A549 (cell line): Measurements from ENCODE around the gene ARHGDIA. TPM values are rescaled to one million over a fixed set of nuclear protein-coding genes. Genes with fewer than 3 reads are reported as not detected.

Source experiments
- ATAC-seq, 2 experiments: fragments of 200-7000 bp in 1 of 2; fragments of >200 bp in 1 of 2; cut with Nextera tagmentation in 1 of 2; cut with Tn5 transposase in 1 of 2; 3 replicates each; pipeline versions ENCODE4 v1.8.0 to v1.9.1; 2018 to 2020; ENCODE audit warnings: mild to moderate bottlenecking in 1 of 2, moderate library complexity in 1 of 2
- CTCF ChIA-PET: fragments of 300-600 bp; sonication (Branson Sonifier 250); formaldehyde crosslinking; extraction: SDS; loops from one replicate; lab custom pipeline; 2021; ENCODE audit warnings: antibody characterized with exemption, inconsistent platforms; lab: Yijun Ruan, JAX
- POLR2A ChIA-PET: fragments of 350-600 bp; formaldehyde crosslinking; extraction: SDS; loops from one replicate; lab custom pipeline; 2021; ENCODE audit warnings: antibody characterized with exemption, inconsistent platforms; lab: Yijun Ruan, JAX
- DNase-seq, 2 experiments: peaks; one replicate each; pipeline versions ENCODE4 v3.0.0 to v3.0.0-alpha.2; 2011 to 2016; ENCODE audit warnings: low read depth in 1 of 2, low spot score in 1 of 2
- FAIRE-seq: peaks from 2 replicates; lab custom pipeline; 2011; peaks lifted over from hg19 to GRCh38; lab: Jason Lieb, UNC
- H3K27ac ChIP-seq, 2 experiments: fragments of >200 bp; sonication (Bioruptor Twin); formaldehyde crosslinking; 3 replicates each; pipeline ENCODE4 v1.5.1; 2016 to 2017
- H3K4me1 ChIP-seq: fragments of >200 bp; sonication (Bioruptor Twin); formaldehyde crosslinking; 3 replicates; pipeline ENCODE4 v1.6.1; 2016
- H3K4me2 ChIP-seq: fragments of >200 bp; sonication (Bioruptor Twin); formaldehyde crosslinking; 3 replicates; pipeline ENCODE4 v1.6.1; 2016
- H3K4me3 ChIP-seq: fragments of >200 bp; sonication (Bioruptor Twin); formaldehyde crosslinking; 3 replicates; pipeline ENCODE4 v1.5.1; 2016
- H3K9me3 ChIP-seq: fragments of >200 bp; sonication (Bioruptor Twin); formaldehyde crosslinking; 3 replicates; pipeline ENCODE4 v1.6.1; 2016
- CHD2 ChIP-seq: fragments of 150-350 bp; IDR thresholded peaks from 2 replicates; pipeline ENCODE4 v1.6.1; 2014; ENCODE audit warnings: low read length; ENCODE audit not compliant: partially characterized antibody
- CTCF ChIP-seq: fragments of >200 bp; sonication (Bioruptor Twin); formaldehyde crosslinking; IDR thresholded peaks from 3 replicates; pipeline ENCODE4 v1.5.1; 2016
- EHF ChIP-seq: fragments of 250-450 bp; sonication (Bioruptor Pico); IDR thresholded peaks from 2 replicates; pipeline ENCODE4 v1.5.0; 2020; ENCODE audit warnings: mild to moderate bottlenecking
- EHMT2 ChIP-seq: fragments of 200-600 bp; sonication (generic); IDR thresholded peaks from 2 replicates; pipeline ENCODE4 v1.6.1; 2016; ENCODE audit warnings: antibody characterized with exemption, low read depth, mild to moderate bottlenecking, moderate library complexity
- EP300 ChIP-seq, 2 experiments: fragments of >200 bp; sonication (Bioruptor Twin); formaldehyde crosslinking; IDR thresholded peaks; 2 replicates in 1 of 2; 3 replicates in 1 of 2; pipeline ENCODE4 v1.6.1; 2016 to 2017
- ESRRA ChIP-seq: fragments of 150-350 bp; IDR thresholded peaks from 2 replicates; pipeline ENCODE4 v1.6.1; 2014; ENCODE audit warnings: mild to moderate bottlenecking, low read length, borderline replicate concordance
- FOXS1 ChIP-seq: fragments of 250-450 bp; sonication (Bioruptor Pico); IDR thresholded peaks from 2 replicates; pipeline ENCODE4 v1.5.0; 2020; ENCODE audit warnings: mild to moderate bottlenecking, moderate library complexity
- GATA3 ChIP-seq: IDR thresholded peaks from 2 replicates; pipeline ENCODE4 v1.6.1; 2012; ENCODE audit warnings: borderline replicate concordance
- HEYL ChIP-seq: fragments of 250-450 bp; sonication (Bioruptor Pico); IDR thresholded peaks from 2 replicates; pipeline ENCODE4 v1.8.0; 2021; ENCODE audit warnings: mild to moderate bottlenecking, moderate library complexity
- HOXA7 ChIP-seq: fragments of 250-450 bp; sonication (Bioruptor Pico); IDR thresholded peaks from 2 replicates; pipeline ENCODE4 v1.5.0; 2020; ENCODE audit warnings: mild to moderate bottlenecking, moderate library complexity
- HOXB13 ChIP-seq: fragments of 250-450 bp; sonication (Bioruptor Pico); IDR thresholded peaks from 2 replicates; pipeline ENCODE4 v1.5.0; 2020; ENCODE audit warnings: low read depth, mild to moderate bottlenecking, moderate library complexity
- HOXB5 ChIP-seq: fragments of 250-450 bp; sonication (Bioruptor Pico); IDR thresholded peaks from 2 replicates; pipeline ENCODE4 v1.5.0; 2020; ENCODE audit warnings: mild to moderate bottlenecking, moderate library complexity
- JUN ChIP-seq, 2 experiments: fragments of >200 bp; sonication (Bioruptor Twin); formaldehyde crosslinking; IDR thresholded peaks; 2 replicates in 1 of 2; 3 replicates in 1 of 2; pipeline ENCODE4 v1.6.1; 2016 to 2017
- JUNB ChIP-seq: fragments of >200 bp; sonication (Bioruptor Twin); formaldehyde crosslinking; IDR thresholded peaks from 2 replicates; pipeline ENCODE4 v1.6.1; 2016
- KDM5A ChIP-seq: fragments of 200-600 bp; sonication (generic); IDR thresholded peaks from 2 replicates; pipeline ENCODE4 v1.6.1; 2016; ENCODE audit warnings: antibody characterized with exemption, mild to moderate bottlenecking
- MAFK ChIP-seq: fragments of 450-650 bp; IDR thresholded peaks from 2 replicates; pipeline ENCODE4 v1.6.1; 2014; ENCODE audit not compliant: partially characterized antibody
- MAX ChIP-seq: IDR thresholded peaks from 2 replicates; pipeline ENCODE4 v1.6.1; 2012
- NR3C1 ChIP-seq: fragments of >200 bp; sonication (Bioruptor Twin); formaldehyde crosslinking; IDR thresholded peaks from 3 replicates; pipeline ENCODE4 v1.6.1; 2017
- PHF8 ChIP-seq: fragments of 200-600 bp; sonication (generic); IDR thresholded peaks from 2 replicates; pipeline ENCODE4 v1.6.1; 2016; ENCODE audit warnings: low read depth, mild to moderate bottlenecking, antibody characterized with exemption, moderate library complexity, borderline replicate concordance
- POLR2AphosphoS2 ChIP-seq: conservative IDR thresholded peaks from 2 replicates; pipeline ENCODE4 v1.6.1; 2012; ENCODE audit warnings: low read length, improper control_type of control experiment, inconsistent platforms
- RAD21 ChIP-seq, 2 experiments: fragments of >200 bp in 1 of 2; sonication (Bioruptor Twin) in 1 of 2; formaldehyde crosslinking in 1 of 2; IDR thresholded peaks in 1 of 2; conservative IDR thresholded peaks in 1 of 2; 2 replicates in 1 of 2; 3 replicates in 1 of 2; pipeline ENCODE4 v1.6.1; 2012 to 2018; ENCODE audit warnings: inconsistent platforms in 1 of 2
- RCOR1 ChIP-seq: fragments of 150-350 bp; IDR thresholded peaks from 2 replicates; pipeline ENCODE4 v1.6.1; 2014; ENCODE audit warnings: antibody characterized with exemption, low read length, low read depth
- REST ChIP-seq: fragments of 200-600 bp; sonication (generic); IDR thresholded peaks from 2 replicates; pipeline ENCODE4 v1.6.1; 2016; ENCODE audit warnings: antibody characterized with exemption, mild to moderate bottlenecking, moderate library complexity
- RFX5 ChIP-seq: fragments of 450-650 bp; IDR thresholded peaks from 2 replicates; pipeline ENCODE4 v1.7.1; 2014; ENCODE audit warnings: antibody characterized with exemption, mild to moderate bottlenecking, moderate library complexity
- RNF2 ChIP-seq: fragments of 200-600 bp; sonication (generic); IDR thresholded peaks from 2 replicates; pipeline ENCODE4 v1.6.1; 2016; ENCODE audit warnings: low read depth, mild to moderate bottlenecking, antibody characterized with exemption, moderate library complexity, borderline replicate concordance
- SREBF2 ChIP-seq: fragments of 450-650 bp; IDR thresholded peaks from 2 replicates; pipeline ENCODE4 v1.6.1; 2014; ENCODE audit warnings: mild to moderate bottlenecking, moderate library complexity
- ZFP36 ChIP-seq: fragments of 450-650 bp; IDR thresholded peaks from 2 replicates; pipeline ENCODE4 v1.6.1; 2014; ENCODE audit warnings: borderline replicate concordance; ENCODE audit not compliant: partially characterized antibody
- ZNF302 ChIP-seq: fragments of 250-450 bp; sonication (Bioruptor Pico); IDR thresholded peaks from 2 replicates; pipeline ENCODE4 v1.9.0; 2021; ENCODE audit warnings: inconsistent platforms, mild to moderate bottlenecking, moderate library complexity
- WGBS: methylation state at CpG from one replicate; pipeline ENCODE4 v1.1.6; 2017; ENCODE audit errors: missing lambda C conversion rate; 5-methylcytosine and 5-hydroxymethylcytosine counted together
- polyA plus RNA-seq, 4 experiments: library from polyadenylated mRNA; depleted of rRNA in 3 of 4; stranded (reverse); fragments of >200 nt; fragmentation: RNase III in 1 of 4; extraction: RNeasy Plus Mini Kit Qiagen cat#74134 plus additional on column Dnase treatment in 1 of 4; gene quantifications; 2 replicates in 3 of 4; 3 replicates in 1 of 4; pipeline ENCODE4 v1.2.3, GENCODE V29; 2011 to 2017
- TF ChIP-seq, protein P1 (sequence below): fragments of 250-450 bp; sonication (Bioruptor Pico); IDR thresholded peaks from 2 replicates; pipeline ENCODE4 v1.5.0; 2021; ENCODE audit warnings: mild to moderate bottlenecking, moderate library complexity, borderline replicate concordance
- TF ChIP-seq, protein P2 (sequence below): IDR thresholded peaks from 2 replicates; pipeline ENCODE4 v1.6.1; 2012
- TF ChIP-seq, protein P3 (sequence below): IDR thresholded peaks from 2 replicates; pipeline ENCODE4 v1.6.1; 2012; ENCODE audit warnings: low read depth, borderline replicate concordance

Gene ARHGDIA
- polyA plus RNA-seq, 2 of the 4 experiments (the other 2 are of a cell fraction): 64.0 to 503 TPM

GRCh38 chr17:81895400-81895799 lies 24.3 kb upstream of the ARHGDIA start:
- TF ChIP-seq FOXS1 (CRISPR knock-in tag) (no peak), HOXA7 (CRISPR knock-in tag) (no peak), NR3C1 (no peak), HOXB13 (CRISPR knock-in tag) (no peak), JUNB (no peak), CTCF (no peak), CHD2 (no peak), KDM5A (no peak), JUN (IDR thresholded peaks at IDR 0.05) (no peak), EHF (CRISPR knock-in tag) (no peak), REST (no peak), GATA3 (no peak), HEYL (CRISPR knock-in tag) (no peak), EHMT2 (no peak), SREBF2 (no peak), PHF8 (no peak), HOXB5 (CRISPR knock-in tag) (no peak)
- TF ChIP-seq, protein P1, sequence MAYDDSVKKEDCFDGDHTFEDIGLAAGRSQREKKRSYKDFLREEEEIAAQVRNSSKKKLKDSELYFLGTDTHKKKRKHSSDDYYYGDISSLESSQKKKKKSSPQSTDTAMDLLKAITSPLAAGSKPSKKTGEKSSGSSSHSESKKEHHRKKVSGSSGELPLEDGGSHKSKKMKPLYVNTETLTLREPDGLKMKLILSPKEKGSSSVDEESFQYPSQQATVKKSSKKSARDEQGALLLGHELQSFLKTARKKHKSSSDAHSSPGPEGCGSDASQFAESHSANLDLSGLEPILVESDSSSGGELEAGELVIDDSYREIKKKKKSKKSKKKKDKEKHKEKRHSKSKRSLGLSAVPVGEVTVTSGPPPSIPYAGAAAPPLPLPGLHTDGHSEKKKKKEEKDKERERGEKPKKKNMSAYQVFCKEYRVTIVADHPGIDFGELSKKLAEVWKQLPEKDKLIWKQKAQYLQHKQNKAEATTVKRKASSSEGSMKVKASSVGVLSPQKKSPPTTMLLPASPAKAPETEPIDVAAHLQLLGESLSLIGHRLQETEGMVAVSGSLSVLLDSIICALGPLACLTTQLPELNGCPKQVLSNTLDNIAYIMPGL (CRISPR knock-in tag): no peak
- TF ChIP-seq, protein P2, sequence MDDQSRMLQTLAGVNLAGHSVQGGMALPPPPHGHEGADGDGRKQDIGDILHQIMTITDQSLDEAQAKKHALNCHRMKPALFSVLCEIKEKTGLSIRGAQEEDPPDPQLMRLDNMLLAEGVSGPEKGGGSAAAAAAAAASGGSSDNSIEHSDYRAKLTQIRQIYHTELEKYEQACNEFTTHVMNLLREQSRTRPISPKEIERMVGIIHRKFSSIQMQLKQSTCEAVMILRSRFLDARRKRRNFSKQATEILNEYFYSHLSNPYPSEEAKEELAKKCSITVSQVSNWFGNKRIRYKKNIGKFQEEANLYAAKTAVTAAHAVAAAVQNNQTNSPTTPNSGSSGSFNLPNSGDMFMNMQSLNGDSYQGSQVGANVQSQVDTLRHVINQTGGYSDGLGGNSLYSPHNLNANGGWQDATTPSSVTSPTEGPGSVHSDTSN: no peak
- TF ChIP-seq, all 56 proteins: peak for 0
- POLR2A ChIA-PET: no interaction called here
- ATAC-seq (no peak), FAIRE-seq (no peak), DNase-seq (no peak)
- Histone ChIP-seq H3K4me2 (no peak overlapping the region), H3K4me3 (no peak overlapping the region), H3K9me3 (no peaks in the 10 kb centered on the region), H3K4me1 (peaks cover 42% of the 10 kb centered on the region), H3K27ac (no peak overlapping the region)
- WGBS: 91% methylated on average over 11 of the region's 11 CpGs
- CTCF ChIA-PET: no interaction called here

DNA sequence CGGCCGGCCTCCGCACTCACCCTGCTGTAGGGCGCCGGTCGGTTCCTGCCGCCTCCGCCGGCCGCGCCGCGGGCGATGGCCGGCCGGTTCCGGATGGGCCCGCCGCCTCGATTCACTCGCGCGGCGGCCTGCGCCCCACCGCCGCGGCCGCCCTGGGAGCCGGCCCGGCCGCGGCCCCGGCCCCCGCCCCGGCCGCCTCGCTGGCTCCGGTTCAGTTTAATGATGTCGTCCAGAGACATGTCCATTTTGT lies 20.1 kb upstream of the ARHGDIA start:
- WGBS: 2% methylated on average over 26 of the region's 40 CpGs
- TF ChIP-seq ZNF302 (CRISPR knock-in tag) (no peak), MAX (no peak), ZFP36 (no peak), SREBF2 (no peak), MAFK (no peak), POLR2AphosphoS2 (no peak), ESRRA (no peak), RNF2 (no peak), NR3C1 (no peak), EP300 (IDR thresholded peaks at IDR 0.05) (no peak), RAD21 (conservative IDR thresholded peaks at IDR 0.05 in 1 of 2, IDR thresholded peaks at IDR 0.05 in 1 of 2) (no peak), RFX5 (no peak), RCOR1 (no peak), HEYL (CRISPR knock-in tag) (no peak)
- TF ChIP-seq, protein P3, sequence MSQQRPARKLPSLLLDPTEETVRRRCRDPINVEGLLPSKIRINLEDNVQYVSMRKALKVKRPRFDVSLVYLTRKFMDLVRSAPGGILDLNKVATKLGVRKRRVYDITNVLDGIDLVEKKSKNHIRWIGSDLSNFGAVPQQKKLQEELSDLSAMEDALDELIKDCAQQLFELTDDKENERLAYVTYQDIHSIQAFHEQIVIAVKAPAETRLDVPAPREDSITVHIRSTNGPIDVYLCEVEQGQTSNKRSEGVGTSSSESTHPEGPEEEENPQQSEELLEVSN: no peak

More for the DNA sequence above, 20.1 kb upstream of the ARHGDIA start:
- peaks cover 26% of the 10 kb centered on the region for H3K4me1 ChIP-seq
- ChIA-PET CTCF (interaction anchor here (1.1 to 2.4 kb wide), 3 partner anchors 22 to 37 kb away, joined by 3 to 9 read pairs (median 7); partner anchors contain the start of gene MAFG), POLR2A (no interaction called here)
- no peaks in the 10 kb centered on the region for H3K9me3 ChIP-seq
- peak overlapping the region; percentile 90 for H3K4me3 ChIP-seq
- ATAC-seq (peak in 1 of 2 experiments; percentile 11; a peak in 2 of 6 replicates), DNase-seq (no peak), FAIRE-seq (no peak)
- peak overlapping the region; percentile 94 to 98 for H3K27ac ChIP-seq
- H3K4me2 ChIP-seq: peak overlapping the region; percentile 99
